Memory B cell (primary cell): Measurements from ENCODE around the gene CEP290.
"Not testable (repeated sequence)": the region's sequence is repeated elsewhere in the genome, so short reads cannot be mapped to it uniquely, and the experiment has no call there.

Source experiments
- ATAC-seq: fragments of 150-1000 bp; cut with Tn5 transposase; 2 replicates; pipeline ENCODE4 v1.10.0; 2021; ENCODE audit warnings: low read depth, mild to moderate bottlenecking, moderate library complexity
- DNase-seq, 2 donors: peaks; one replicate each; pipeline ENCODE4 v3.0.0; 2022; ENCODE audit warnings: low spot score in 2 of 2
- H3K27ac Mint-ChIP-seq: one replicate; pipeline ENCODE4 v1.8.0; 2022; ENCODE audit warnings: mild to moderate bottlenecking, moderate library complexity, mixed read lengths
- H3K27me3 Mint-ChIP-seq: one replicate; pipeline ENCODE4 v1.8.0; 2022; ENCODE audit warnings: mixed read lengths
- H3K36me3 Mint-ChIP-seq: one replicate; pipeline ENCODE4 v1.8.0; 2022; ENCODE audit warnings: mild to moderate bottlenecking, mixed read lengths
- H3K4me1 Mint-ChIP-seq: one replicate; pipeline ENCODE4 v1.8.0; 2022; ENCODE audit warnings: mixed read lengths
- H3K4me3 Mint-ChIP-seq: one replicate; pipeline ENCODE4 v1.8.0; 2022; ENCODE audit warnings: mild to moderate bottlenecking, moderate library complexity, mixed read lengths
- H3K9me3 Mint-ChIP-seq: one replicate; pipeline ENCODE4 v1.8.0; 2022; ENCODE audit warnings: mixed read lengths

CEP290 gene

DNA sequence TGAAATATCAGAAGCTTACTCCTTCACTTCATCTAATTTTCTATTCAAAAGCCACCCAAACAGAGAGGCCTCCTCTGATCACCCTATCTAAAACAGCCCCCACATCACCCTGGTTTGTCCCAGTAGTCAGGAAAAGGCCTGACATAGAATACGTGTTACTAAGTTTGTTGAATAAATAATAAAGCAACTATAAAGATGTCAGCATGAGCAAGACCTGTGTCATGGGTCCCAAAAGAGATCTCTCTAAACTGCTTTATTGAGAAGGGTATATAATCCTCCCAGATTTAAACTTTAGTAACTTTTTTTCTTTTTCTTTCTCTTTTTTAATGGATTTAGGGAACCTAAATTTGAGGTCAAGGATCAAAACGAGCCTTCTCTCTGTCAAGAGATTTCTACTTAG, 85.3 kb downstream of the CEP290 start:
- no peak overlapping the region for H3K4me3 Mint-ChIP-seq
- H3K27me3 Mint-ChIP-seq, result no peaks in the 10 kb centered on the region
- peaks cover 26% of the 10 kb centered on the region for H3K36me3 Mint-ChIP-seq
- no peak for ATAC-seq
- no peaks in the 10 kb centered on the region for H3K4me1 Mint-ChIP-seq
- no peaks in the 10 kb centered on the region for H3K9me3 Mint-ChIP-seq
- no peak for DNase-seq
- H3K27ac Mint-ChIP-seq, result no peak overlapping the region

DNA sequence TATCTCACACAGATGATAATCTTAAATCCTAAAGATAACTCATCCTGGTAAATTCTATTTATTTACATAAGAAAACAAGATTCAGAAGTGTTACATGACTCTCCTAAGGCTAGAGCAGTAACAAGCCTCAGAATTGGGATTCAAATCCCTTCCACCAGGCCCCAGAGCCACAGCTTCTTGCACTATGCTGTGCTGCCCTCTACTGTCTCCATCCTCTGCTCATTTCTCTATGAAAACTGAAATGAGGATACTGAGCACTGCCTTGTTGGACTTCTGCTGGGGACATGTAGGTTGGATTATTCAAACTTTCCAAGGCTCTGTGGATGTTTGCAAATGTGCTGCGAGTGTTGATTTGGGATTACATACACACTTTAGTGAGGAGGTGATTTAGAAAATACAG, 89.2 kb downstream of the CEP290 start:
- no peaks in the 10 kb centered on the region for H3K9me3 Mint-ChIP-seq
- H3K36me3 Mint-ChIP-seq, result peaks cover 19% of the 10 kb centered on the region
- ATAC-seq (no peak), DNase-seq (no peak)
- H3K4me3 Mint-ChIP-seq, result no peak overlapping the region
- H3K4me1 Mint-ChIP-seq, result no peaks in the 10 kb centered on the region
- H3K27ac Mint-ChIP-seq, result no peak overlapping the region
- H3K27me3 Mint-ChIP-seq, result no peaks in the 10 kb centered on the region

DNA sequence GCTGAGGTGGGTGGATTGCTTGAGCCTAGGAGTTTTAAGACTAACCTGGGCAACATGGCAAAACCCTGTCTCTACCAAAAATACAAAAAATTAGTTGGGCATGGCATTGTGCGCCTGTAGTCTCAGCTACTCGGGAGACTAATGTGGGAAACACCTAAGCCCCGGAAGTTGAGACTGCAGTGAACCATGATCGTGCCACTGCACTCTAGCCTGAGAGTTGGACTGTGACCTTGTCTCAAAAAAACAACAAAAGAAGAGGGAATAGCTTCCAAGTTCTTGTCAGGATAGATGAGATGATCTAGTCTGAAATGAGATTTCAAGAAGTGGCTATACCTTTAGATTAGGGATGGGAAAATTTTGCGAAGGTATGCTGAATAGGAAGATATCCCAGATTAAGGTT, 97.9 kb downstream of the CEP290 start:
- ATAC-seq, result no peak
- Mint-ChIP-seq H3K9me3 (no peaks in the 10 kb centered on the region), H3K4me1 (peaks cover 4% of the 10 kb centered on the region), H3K27me3 (no peaks in the 10 kb centered on the region), H3K36me3 (peaks cover 28% of the 10 kb centered on the region), H3K4me3 (no peak overlapping the region), H3K27ac (no peak overlapping the region)
- DNase-seq, result no peak

DNA sequence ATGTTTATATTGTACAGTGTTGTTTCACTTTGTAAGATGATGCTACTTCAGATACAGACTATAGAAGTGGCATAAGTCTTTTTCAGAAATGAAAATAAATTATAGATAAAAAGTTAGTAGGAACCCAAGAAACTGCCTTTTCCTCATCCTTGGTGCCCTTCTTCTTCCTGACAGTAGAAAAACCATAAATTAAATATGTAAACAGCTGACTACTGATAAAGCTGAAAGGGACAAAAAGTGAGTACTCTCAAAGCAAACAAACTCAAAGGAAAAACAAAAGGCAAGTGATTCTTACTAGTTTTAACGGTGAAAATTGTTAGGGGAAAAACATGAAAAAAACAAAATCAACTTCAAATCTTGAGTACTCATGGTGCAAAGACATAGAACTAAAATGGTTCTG, 104.1 kb downstream of the CEP290 start:
- no peak overlapping the region for H3K4me3 Mint-ChIP-seq
- ATAC-seq (no peak), DNase-seq (no peak)
- peaks cover 14% of the 10 kb centered on the region for H3K4me1 Mint-ChIP-seq
- no peak overlapping the region for H3K27ac Mint-ChIP-seq
- H3K36me3 Mint-ChIP-seq, result no peaks in the 10 kb centered on the region
- no peaks in the 10 kb centered on the region for H3K9me3 Mint-ChIP-seq
- H3K27me3 Mint-ChIP-seq, result no peaks in the 10 kb centered on the region

DNA sequence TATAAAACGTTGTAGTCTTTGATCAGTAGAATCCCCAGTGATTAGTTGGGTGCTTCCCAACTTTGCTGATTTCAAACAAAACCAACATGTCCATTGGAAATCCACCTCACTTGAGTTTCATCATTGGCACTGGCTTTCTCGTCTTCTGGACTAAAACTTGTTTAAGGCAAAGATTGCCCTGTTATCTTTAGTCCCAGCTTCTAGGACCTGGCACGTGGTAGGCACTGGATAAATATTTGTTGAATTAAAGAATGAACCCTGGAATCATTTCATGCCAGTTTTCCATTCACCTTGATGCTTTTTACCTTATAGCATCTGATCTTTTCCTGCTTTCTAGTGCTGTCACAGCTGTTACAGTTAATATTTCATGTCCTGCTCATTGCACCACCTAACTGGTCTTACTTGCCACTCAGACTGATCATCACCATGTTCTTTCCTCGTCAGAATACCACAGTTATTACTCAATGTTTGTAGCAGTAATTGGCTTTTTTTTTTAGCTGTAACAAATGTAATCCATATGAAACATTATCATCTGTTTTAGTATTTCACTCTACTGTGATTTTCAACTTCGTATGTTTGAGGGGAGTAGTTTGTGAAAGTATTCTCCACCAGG, 105.4 kb downstream of the CEP290 start:
- no peak for DNase-seq
- Mint-ChIP-seq H3K4me1 (peaks cover 14% of the 10 kb centered on the region), H3K27me3 (no peaks in the 10 kb centered on the region), H3K9me3 (no peaks in the 10 kb centered on the region), H3K27ac (peak overlapping the region; percentile 94), H3K36me3 (no peaks in the 10 kb centered on the region), H3K4me3 (peak overlapping the region; percentile 98)
- no peak for ATAC-seq

DNA sequence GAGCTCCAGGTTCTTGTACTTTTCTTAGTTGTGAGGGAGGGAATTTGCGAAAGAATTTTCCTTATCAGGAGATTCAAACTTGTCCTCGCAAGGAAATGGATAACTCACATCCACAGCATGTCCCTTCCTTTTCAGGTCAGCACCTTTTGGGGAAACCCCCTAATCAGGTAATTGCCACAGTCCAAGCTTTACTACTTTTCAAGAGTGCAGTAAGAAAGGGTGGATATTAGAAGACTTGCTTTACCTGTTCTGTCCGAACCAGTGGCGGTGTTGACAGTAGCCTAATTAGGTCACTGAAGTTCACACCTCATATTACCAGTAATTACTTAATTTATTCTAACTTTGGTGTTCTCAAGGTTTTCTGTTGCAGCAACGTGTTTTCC, 106.0 kb downstream of the CEP290 start:
- ATAC-seq (no peak), DNase-seq (no peak)
- H3K27ac Mint-ChIP-seq, result peak overlapping the region; percentile 94
- no peaks in the 10 kb centered on the region for H3K36me3 Mint-ChIP-seq
- H3K4me1 Mint-ChIP-seq, result peaks cover 14% of the 10 kb centered on the region
- H3K9me3 Mint-ChIP-seq, result no peaks in the 10 kb centered on the region
- H3K27me3 Mint-ChIP-seq, result no peaks in the 10 kb centered on the region
- H3K4me3 Mint-ChIP-seq, result peak overlapping the region; percentile 98

DNA sequence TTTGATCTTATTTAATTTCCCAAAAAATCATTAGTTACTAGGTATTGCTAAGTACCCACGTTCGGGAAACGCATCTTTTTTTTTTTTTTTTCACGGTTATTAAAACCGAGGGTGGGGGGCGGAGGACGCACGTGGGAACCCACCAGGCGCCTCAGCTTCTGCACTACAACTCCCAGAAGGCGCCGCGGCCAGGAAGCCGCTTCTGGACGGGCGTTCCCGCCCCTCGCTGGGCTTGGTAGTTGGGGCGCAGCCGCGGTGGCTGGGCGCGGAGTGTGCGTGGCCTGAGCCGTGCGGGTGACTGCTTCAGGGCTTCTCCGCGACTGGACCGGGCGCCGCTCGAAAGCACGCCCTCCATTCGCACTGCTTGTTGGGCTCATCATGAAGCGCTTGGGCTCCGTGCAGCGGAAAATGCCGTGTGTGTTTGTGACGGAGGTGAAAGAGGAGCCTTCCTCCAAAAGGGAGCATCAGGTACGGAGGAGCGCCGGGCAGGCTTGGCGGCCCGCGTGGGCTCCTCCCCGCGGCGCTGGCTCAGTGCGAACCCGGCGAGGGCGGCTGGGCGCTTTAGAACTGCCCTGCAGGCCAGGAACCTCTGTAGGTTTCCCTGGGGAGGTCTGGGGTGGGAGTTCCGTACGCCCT, 106.5 kb downstream of the CEP290 start:
- ATAC-seq (peak; percentile 98), DNase-seq (peak; percentile 69 to 78)
- Mint-ChIP-seq H3K27ac (peak overlapping the region; percentile 94), H3K4me3 (peak overlapping the region; percentile 98), H3K9me3 (no peaks in the 10 kb centered on the region), H3K36me3 (no peaks in the 10 kb centered on the region), H3K4me1 (peaks cover 14% of the 10 kb centered on the region), H3K27me3 (no peaks in the 10 kb centered on the region)

DNA sequence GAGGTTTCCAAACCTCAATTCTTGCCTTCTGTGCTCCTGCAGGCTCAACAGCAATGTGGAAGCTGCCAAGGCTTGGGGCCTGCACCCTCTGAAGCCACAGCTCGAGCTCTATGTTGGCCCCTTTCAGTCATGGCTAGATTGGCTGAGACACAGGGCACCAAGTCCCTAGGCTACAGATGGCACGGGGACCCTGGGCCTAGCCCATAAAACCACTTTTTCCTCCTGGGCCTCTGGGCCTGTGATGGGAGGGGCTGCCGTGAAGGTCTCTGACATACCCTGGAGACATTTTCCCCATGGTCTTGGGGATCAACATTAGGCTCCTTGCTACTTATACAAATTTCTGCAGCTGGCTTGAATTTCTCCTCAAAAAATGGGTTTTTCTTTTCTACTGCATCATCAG, 110.7 kb downstream of the CEP290 start:
- H3K27ac Mint-ChIP-seq, H3K4me3 Mint-ChIP-seq, DNase-seq, H3K36me3 Mint-ChIP-seq, H3K4me1 Mint-ChIP-seq, H3K27me3 Mint-ChIP-seq, ATAC-seq, H3K9me3 Mint-ChIP-seq: not testable (repeated sequence)

DNA sequence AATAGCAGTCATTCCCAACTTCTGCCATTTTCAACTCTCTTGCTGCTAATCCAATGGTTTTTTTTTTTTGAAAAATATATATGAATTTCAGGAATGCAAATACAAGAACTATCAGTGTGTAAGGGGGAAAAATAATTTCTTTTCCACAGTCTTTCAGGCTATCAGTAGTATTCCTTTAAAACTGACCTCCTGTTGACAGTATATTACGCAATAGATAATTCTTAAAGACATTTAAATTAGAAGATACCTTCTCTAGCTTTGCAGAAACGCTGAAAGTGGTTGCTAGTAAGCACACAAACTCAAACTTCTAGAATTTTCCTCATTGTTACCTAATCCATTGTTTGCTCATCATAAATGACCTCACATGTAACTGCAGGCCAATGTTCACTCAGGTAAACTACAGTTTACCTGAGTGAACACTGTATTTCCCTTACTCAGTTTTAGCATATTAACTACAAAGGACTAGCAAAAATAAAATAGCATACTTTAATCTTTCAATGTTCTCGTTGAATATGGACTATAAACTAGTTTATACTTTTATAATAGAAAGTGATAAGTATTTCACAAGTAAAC, 112.7 kb downstream of the CEP290 start, which contains the start of gene C12orf50:
Gene C12orf50 (minus strand): TSS at position 309 of the 573 bp plus-strand sequence. CDS start 2,439 bp downstream, outside the sequence.
- Mint-ChIP-seq H3K4me1 (no peaks in the 10 kb centered on the region), H3K4me3 (no peak within 1 kb of the TSS), H3K27ac (no peak within 1 kb of the TSS), H3K27me3 (no peaks in the 10 kb centered on the region), H3K36me3 (no peaks in the 10 kb centered on the region), H3K9me3 (no peaks in the 10 kb centered on the region)
- no peak for DNase-seq
- no peak for ATAC-seq

DNA sequence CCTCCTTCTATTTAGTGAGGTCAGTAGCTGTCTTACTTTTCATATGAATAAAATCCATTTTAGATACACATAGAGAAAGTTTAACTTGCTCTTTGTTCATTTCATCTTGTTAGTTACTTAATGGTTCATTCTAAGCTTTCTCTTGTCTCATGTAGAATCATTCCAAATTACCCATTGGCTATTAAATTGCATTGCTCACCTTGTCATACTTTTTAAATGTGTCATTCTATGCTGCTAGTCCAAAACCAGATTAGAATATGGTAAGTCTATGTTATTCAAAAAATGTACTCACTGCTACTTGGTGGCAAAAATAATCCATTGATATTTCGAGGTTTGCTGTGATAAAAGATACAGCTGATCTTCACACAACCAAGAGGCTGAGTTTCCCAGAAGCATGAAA, 115.7 kb downstream of the CEP290 start:
- H3K4me3 Mint-ChIP-seq, result no peak overlapping the region
- no peak overlapping the region for H3K27ac Mint-ChIP-seq
- H3K9me3 Mint-ChIP-seq, result no peaks in the 10 kb centered on the region
- H3K4me1 Mint-ChIP-seq, result no peaks in the 10 kb centered on the region
- ATAC-seq, result no peak
- no peaks in the 10 kb centered on the region for H3K36me3 Mint-ChIP-seq
- no peak for DNase-seq
- H3K27me3 Mint-ChIP-seq, result no peaks in the 10 kb centered on the region

DNA sequence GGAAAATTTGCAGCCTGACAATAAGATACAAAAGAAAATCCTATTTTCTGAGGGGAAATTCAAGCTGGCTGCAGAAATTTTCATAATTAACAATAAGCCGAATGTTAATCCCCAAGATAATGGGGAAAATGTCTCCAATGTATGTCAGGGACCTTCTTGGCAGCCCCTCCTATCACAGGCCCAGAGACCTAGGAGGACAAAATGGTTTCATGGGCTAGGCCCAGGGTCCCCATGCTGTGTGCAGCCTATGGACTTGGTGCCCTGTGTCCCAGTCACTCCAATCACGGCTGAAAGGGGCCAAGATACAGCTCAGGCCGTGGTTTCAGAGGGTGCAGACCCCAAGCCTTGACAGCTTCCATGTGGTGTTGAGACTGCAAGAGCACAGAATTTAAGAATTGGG, 123.9 kb downstream of the CEP290 start:
- H3K27ac Mint-ChIP-seq, result no peak overlapping the region
- DNase-seq (no peak), ATAC-seq (no peak)
- peaks cover 2% of the 10 kb centered on the region for H3K27me3 Mint-ChIP-seq
- H3K36me3 Mint-ChIP-seq, result no peaks in the 10 kb centered on the region
- H3K9me3 Mint-ChIP-seq, result peaks cover 5% of the 10 kb centered on the region
- H3K4me1 Mint-ChIP-seq, result no peaks in the 10 kb centered on the region
- H3K4me3 Mint-ChIP-seq, result no peak overlapping the region

DNA sequence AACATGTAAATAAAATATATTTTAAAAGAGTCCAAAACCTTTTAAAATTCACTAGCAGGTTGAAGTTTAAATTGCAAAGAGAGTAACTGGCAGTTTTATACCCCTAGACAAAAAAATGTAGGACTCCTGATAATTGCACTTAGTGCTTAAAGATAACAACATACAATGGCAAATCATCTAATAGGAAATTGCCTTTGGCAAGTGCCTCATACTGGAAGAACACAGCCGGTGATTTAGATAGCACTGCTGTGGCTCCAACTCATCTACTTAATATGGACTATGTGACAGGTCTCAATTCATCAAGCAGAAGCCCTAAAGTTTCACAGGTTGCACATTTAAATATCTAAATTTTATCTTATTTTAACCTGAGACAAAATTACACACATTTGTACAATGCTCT, 126.1 kb downstream of the CEP290 start:
- Mint-ChIP-seq H3K9me3 (peaks cover 5% of the 10 kb centered on the region), H3K4me1 (no peaks in the 10 kb centered on the region), H3K27ac (no peak overlapping the region), H3K36me3 (no peaks in the 10 kb centered on the region), H3K27me3 (peaks cover 2% of the 10 kb centered on the region), H3K4me3 (no peak overlapping the region)
- ATAC-seq, result no peak
- no peak for DNase-seq

DNA sequence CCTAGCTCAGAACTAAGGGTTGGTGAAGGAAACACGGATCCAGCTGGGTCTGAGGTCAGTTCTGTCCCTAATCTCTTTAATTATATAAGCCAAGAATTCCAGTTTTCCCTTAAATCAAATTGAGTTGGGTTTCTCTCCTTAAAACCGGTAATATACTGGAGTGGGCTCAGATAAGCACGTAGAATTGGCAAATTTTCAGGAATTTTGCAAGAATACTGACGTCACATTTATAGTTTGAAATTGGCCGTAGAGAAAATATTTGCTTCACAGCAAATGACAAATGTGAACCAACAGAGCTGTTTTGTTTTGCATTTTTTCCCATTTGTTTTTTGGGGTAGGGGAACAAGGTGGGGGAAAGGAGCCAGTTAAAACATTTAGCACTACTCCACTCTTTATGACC, 130.1 kb downstream of the CEP290 start:
- Mint-ChIP-seq H3K27me3 (peaks cover 2% of the 10 kb centered on the region), H3K9me3 (peaks cover 3% of the 10 kb centered on the region), H3K36me3 (no peaks in the 10 kb centered on the region), H3K4me3 (no peak overlapping the region), H3K4me1 (no peaks in the 10 kb centered on the region), H3K27ac (no peak overlapping the region)
- ATAC-seq, result no peak
- no peak for DNase-seq

DNA sequence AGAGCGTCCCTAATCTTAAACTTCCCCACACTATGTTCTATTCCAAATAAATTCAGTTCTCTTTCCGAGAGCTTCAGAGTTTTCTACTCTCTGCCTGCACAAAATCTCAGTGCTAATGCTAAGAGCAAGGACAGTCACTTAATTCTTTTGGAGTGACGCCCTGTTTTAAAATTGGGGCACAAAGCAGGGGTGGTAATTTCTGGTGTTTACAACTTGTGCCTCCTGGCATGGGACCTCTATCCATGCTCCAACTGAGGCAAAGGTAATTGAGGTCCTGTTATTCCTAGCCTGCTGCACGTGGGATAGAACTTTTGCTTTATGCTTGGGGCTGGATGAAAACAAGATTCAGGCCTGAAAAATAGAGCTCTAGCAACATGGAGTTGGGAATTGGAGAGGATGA, 135.5 kb downstream of the CEP290 start:
- H3K27me3 Mint-ChIP-seq, result peaks cover 7% of the 10 kb centered on the region
- H3K36me3 Mint-ChIP-seq, result no peaks in the 10 kb centered on the region
- H3K4me1 Mint-ChIP-seq, result no peaks in the 10 kb centered on the region
- no peak for DNase-seq
- no peaks in the 10 kb centered on the region for H3K9me3 Mint-ChIP-seq
- H3K4me3 Mint-ChIP-seq, result no peak overlapping the region
- H3K27ac Mint-ChIP-seq, result no peak overlapping the region
- ATAC-seq, result no peak

DNA sequence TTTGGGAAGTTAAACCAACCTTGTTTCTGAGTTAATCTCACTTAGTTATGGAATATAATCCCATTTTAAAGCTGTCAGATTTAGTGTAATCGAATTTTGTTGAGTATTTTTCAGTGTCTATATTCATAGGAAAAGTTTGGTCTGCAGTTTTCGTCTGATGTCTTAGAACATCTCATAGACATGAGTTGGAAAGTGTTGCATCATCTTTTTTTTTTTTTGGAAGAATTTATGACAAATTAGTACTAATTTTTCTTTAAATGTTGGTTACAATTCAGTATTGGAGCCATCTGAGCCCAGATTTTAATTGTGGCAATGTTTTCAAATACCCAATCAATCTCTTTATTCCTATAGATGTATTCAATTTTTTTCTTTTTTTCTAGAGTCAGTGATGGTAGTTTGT, 140.6 kb downstream of the CEP290 start:
- no peaks in the 10 kb centered on the region for H3K9me3 Mint-ChIP-seq
- H3K4me1 Mint-ChIP-seq, result no peaks in the 10 kb centered on the region
- DNase-seq (no peak), ATAC-seq (no peak)
- no peak overlapping the region for H3K4me3 Mint-ChIP-seq
- no peak overlapping the region for H3K27ac Mint-ChIP-seq
- no peaks in the 10 kb centered on the region for H3K36me3 Mint-ChIP-seq
- peaks cover 5% of the 10 kb centered on the region for H3K27me3 Mint-ChIP-seq
